ENCODE measurements around the gene YTHDF1. TPM values are rescaled to one million over a fixed set of nuclear protein-coding genes. Genes with fewer than 3 reads are reported as not detected.

Gene YTHDF1
- total and polyA plus RNA-seq, 2 experiments from 2014 or later: 29.5 to 40.0 TPM

- TF ChIP-seq CTCF (IDR thresholded peaks at IDR 0.05; ENCODE audit: low read depth, low read length): no peak
- Histone ChIP-seq H3K9me3 (ENCODE audit: low read depth) (no peaks in the 10 kb centered on the region), H3K27ac (no peak overlapping the region), H3K36me3 (peaks cover 43% of the 10 kb centered on the region), H3K27me3 (no peaks in the 10 kb centered on the region), H3K4me3 (no peak overlapping the region), H3K4me1 (ENCODE audit: low read depth) (peaks cover 6% of the 10 kb centered on the region)
- DNase-seq (ENCODE audit: low read depth in 1 of 2, low spot score in 1 of 2): no peak
Observed at GRCh38 chr20:63210011-63210605, 5.8 kb downstream of the YTHDF1 start.

- Histone ChIP-seq H3K27ac (no peak overlapping the region), H3K4me3 (no peak overlapping the region), H3K27me3 (no peaks in the 10 kb centered on the region), H3K9me3 (ENCODE audit: low read depth) (no peaks in the 10 kb centered on the region), H3K36me3 (peaks cover 44% of the 10 kb centered on the region), H3K4me1 (ENCODE audit: low read depth) (no peaks in the 10 kb centered on the region)
- DNase-seq (ENCODE audit: low read depth in 1 of 2, low spot score in 1 of 2): no peak
- TF ChIP-seq CTCF (IDR thresholded peaks at IDR 0.05; ENCODE audit: low read depth, low read length): no peak
Observed at GRCh38 chr20:63208346-63208909, 7.5 kb downstream of the YTHDF1 start.

GRCh38 chr20:63206878-63207277, 9.1 kb downstream of the YTHDF1 start:
- Histone ChIP-seq H3K36me3 (peaks cover 44% of the 10 kb centered on the region), H3K4me1 (ENCODE audit: low read depth) (no peaks in the 10 kb centered on the region), H3K27ac (no peak overlapping the region), H3K27me3 (no peaks in the 10 kb centered on the region), H3K4me3 (no peak overlapping the region), H3K9me3 (ENCODE audit: low read depth) (no peaks in the 10 kb centered on the region)
- TF ChIP-seq CTCF (IDR thresholded peaks at IDR 0.05; ENCODE audit: low read depth, low read length): no peak
- no peak for DNase-seq (ENCODE audit: low read depth in 1 of 2, low spot score in 1 of 2)

- TF ChIP-seq CTCF (IDR thresholded peaks at IDR 0.05; ENCODE audit: low read depth, low read length): no peak
- no peak overlapping the region for H3K27ac ChIP-seq
- no peaks in the 10 kb centered on the region for H3K4me1 ChIP-seq (ENCODE audit: low read depth)
- no peak overlapping the region for H3K4me3 ChIP-seq
- peaks cover 40% of the 10 kb centered on the region for H3K36me3 ChIP-seq
- no peaks in the 10 kb centered on the region for H3K27me3 ChIP-seq
- H3K9me3 ChIP-seq (ENCODE audit: low read depth): no peaks in the 10 kb centered on the region
- DNase-seq (ENCODE audit: low read depth in 1 of 2, low spot score in 1 of 2): no peak
Observed at GRCh38 chr20:63205896-63206295, 10.0 kb downstream of the YTHDF1 start.

- Histone ChIP-seq H3K27me3 (no peaks in the 10 kb centered on the region), H3K4me1 (ENCODE audit: low read depth) (no peaks in the 10 kb centered on the region), H3K9me3 (ENCODE audit: low read depth) (no peaks in the 10 kb centered on the region), H3K27ac (no peak overlapping the region), H3K4me3 (no peak overlapping the region), H3K36me3 (peaks cover 38% of the 10 kb centered on the region)
- DNase-seq (ENCODE audit: low read depth in 1 of 2, low spot score in 1 of 2): no peak
- no peak for TF ChIP-seq CTCF (IDR thresholded peaks at IDR 0.05; ENCODE audit: low read depth, low read length)
Observed at GRCh38 chr20:63204362-63204761, 11.6 kb downstream of the YTHDF1 start.
